NK-92 treated with Interleukin-12 subunit alpha and Interleukin-12 subunit beta, amount 100 ng/mL, for 24 hours (cell line): ENCODE results near the gene NGEF.
A peak's percentile ranks its signal among the peaks of the same experiment; 100 is the strongest.

ENCODE experiments used
- DNase-seq: peaks from one replicate; lab custom pipeline; 2025; lab: John Stamatoyannopoulos, UW

NGEF gene

DNA sequence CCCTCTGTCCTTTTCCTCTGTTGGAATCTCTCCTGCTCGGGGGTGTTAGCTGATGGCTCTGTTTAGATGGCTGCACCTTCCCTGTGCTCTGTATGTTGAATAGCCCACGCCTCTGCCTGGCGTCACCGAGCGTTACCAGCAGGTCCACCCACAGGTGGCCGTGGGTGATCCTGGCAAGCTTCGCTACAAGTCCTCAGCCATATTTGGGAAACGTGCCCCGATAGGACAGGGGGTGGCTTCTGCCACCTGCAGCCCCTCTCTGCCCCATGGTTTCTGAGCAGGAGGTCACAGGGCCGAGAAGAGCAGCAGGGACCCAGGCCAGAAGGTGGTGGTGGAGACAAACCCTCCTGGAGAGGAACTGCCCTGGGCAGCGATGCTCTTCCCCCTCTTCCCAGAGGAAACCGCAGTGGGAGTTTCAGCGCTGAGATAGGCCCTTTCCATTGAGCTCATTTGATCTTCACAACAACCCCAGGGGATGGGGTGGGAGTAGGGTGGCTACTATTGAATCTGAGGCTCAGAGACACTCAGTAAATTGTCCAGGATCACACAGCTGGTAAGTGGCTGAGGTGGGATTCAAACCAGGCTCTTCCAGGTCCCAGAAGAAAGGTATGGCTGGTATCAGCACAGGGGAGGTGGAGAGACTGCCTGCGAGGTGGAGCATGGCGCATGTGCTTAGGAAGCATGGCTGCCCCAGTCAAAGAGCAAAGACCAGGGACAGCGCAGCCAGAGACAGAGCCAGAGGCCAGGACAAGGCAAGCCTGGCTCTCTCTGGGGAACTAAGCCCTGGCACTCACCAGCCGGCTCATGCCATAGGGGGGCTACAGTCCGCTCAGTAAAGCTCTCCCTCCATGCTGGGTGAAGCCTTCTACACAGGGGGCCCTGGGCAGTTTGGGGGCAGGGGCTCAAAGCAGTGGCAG is 15.0 kb downstream of the NGEF start:
- no peak for DNase-seq

DNA sequence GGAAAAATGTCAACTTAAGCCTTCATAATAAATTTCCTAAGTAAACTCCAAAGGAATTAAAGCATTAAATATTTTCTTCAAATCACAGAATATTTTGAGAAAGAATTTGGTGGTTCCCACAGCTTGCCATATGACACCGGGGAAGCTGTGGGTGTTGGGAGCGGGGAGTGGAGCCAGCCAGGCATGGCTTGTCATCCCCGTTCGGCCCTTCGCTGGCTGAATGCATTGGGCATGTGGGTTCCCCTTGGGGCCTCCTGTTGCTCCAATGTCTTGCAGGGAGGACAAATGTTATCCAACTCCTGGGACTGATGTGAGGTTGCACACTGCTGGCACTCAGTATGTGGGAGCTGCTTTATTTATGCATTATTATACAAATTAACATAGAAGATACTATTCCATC is 18.6 kb downstream of the NGEF start:
- DNase-seq = no peak

DNA sequence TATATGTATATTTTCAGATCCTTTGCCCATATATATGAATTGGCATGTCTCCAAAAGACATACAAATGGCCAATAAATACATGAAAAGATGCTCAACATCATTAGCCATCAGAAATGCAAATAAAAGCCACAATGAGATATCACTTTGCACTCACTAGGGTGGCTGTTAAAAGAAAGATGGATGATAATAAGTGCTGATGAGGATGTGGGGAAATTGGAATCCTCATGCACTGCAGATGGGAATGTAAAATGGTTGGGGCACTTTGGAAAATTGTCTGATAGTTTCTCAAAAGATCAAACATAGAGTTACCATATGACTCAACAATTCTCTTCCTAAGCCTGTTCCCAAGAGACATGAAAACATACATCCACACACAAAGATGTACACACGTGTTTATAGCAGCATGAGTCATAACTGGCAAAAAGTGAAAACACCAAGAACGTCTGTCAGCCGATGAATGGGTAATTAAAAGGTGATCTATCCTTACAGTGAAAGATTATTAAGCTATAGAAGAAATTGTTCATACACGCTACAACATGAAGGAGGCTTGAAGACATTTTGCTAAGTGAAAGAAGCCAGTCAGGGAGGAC is 19.7 kb downstream of the NGEF start:
- no peak for DNase-seq

DNA sequence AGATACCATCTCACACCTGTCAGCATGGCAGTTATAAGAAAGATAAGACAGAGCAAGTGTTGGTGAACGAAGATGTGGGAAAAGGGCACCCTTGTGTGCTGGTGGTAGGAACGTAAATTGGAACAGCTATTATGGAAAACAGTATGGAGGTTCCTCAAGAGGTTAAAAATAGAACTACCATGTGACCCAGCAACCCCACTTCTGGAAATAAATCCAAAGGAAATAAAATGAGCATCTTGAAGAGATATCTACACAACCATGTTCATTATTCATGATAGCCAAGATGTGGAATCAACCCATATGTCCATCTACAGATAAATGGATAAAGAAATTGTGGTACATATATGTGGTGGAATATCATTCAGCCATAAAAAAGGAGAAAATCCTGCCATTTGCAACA is 26.9 kb downstream of the NGEF start:
- DNase-seq = no peak

DNA sequence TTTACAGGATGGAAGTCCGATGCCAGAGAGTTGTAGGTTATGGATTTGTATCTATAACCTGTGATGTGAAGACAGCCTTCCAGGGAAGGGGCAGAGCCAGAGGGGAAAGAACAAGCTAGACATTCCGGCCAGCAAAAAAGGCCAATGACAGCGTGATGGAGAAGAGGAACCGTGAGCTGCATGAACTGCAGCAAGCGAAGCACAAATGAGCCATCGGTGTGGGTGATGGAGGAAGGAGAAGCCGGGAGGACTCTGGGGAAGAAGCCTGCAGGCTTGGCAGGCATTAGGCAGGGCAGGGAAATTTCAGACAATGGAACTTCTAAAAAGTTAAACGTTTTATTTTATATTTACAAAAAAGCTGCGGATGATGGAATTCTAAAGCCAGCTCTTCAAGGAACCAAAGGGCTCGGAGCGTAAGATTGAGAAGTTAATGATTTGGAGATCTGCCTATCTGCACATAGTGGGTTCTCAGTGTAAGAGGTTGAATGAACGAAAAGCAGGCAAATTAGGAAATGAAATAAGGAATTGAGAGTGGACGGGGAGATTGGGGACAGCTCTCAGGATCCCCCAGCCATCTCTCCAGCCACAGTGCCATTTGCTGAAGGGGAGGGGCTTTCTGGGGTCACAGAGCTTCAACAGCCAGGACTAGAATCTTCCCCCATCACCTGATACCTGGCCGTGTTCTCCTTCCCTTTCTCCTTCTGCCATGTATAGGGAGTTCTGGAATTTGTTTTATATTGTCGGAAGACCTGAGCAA is 28.4 kb downstream of the NGEF start:
- DNase-seq = no peak

DNA sequence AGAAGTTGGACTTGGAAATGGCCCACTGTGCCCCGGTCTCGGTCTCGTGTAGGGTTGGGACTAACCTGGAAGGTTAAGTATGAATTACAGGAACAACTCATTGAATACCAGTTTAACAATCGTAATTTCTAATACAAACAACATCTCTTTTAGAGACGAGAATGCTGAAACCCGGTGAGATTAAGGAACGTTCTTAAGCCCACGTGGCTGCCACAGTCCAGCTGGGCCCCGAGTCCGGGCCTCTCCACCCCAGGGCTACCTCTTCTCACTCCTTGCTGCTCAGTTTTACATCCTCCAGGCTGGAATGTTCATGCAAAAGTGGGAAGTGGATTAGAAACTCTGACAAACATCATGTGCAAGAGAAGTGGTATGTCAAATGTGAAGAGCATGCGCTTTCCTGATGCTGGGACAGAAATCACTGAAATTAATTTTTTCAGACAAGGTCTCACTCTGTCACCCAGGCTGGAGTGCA is 29.4 kb downstream of the NGEF start:
- DNase-seq = no peak

DNA sequence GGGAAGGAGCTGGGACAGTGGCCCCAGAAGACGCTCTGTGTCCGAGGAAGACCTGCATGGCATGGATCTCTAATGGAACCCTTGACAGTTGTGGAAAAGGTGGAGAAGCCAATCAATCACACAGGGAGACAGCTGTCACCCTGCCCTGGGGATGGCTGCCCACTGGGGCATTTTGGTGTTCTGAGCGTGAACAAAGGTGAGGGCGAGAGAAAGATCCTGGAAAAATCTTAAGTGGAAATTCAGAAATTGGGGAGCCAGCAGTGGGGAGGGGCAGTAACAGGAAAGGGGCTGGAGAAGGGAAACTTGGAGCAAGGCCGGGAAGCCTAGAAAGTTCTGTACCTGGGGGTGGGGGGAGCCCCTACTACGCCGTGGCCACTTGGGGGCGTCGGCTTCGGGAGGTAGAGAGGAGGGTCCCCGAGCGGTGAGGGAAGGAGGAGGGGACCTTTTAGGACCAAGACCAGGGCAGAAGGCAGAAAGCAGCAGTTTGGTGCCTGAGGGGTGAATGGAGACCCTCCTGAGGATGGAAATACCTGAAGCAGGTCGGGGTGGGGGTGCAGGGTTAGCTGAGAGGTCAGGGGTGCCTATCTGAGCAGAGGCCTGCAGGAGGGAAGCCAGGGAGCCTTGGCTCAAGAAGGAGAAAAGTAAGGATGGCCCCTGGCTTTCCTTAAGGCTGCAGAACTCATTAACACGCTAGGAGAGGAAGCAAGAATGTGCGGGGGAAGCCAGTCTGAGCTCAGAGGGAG is 30.0 kb downstream of the NGEF start:
- DNase-seq = no peak

DNA sequence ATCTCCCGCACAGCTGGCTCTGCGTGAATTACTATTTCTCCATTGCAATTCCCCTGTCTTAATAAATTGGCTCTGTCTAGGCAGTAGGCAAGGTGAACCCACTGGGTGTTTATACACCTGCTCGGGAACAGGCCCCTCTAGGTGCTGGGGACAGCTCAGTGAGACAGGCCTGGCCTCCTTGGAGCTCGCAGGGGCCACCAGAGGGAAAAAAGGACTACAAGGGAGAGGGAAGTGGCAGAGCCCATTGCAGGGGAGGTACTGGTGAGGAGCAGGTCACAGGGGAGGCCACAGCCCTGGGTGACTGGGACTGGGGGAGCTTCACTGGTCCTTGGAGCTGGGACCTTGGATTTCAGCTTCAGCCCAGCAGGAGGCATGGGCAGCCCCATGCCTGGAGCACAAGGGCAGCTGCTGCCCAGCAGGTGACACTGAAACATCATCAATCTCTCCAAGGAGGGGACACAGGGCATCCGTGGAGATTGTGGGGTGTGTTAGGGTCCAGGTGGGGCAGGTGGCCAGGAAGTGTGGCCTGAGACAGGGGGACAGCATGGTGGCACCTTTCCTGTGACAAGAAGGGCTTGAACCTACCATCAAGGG is 31.2 kb downstream of the NGEF start:
- no peak for DNase-seq

DNA sequence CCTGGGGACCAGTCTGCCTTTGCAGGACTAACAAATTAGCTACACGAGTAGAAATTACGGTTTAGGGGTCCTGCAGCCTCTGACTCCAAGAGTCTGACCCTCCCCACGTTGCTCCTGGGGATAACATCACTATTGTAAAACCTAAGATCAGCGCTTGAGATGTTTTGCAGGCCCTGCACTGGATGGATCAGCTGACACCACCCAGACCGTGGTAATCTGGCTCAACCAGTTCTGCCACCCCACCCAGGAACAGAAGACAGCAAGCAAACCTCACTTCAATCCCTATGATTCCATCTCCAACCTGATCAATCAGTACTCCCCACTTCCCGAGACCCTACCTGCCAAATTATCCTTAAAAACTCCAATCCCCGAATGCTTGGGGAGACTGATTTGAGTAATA is 31.7 kb downstream of the NGEF start:
- no peak for DNase-seq

DNA sequence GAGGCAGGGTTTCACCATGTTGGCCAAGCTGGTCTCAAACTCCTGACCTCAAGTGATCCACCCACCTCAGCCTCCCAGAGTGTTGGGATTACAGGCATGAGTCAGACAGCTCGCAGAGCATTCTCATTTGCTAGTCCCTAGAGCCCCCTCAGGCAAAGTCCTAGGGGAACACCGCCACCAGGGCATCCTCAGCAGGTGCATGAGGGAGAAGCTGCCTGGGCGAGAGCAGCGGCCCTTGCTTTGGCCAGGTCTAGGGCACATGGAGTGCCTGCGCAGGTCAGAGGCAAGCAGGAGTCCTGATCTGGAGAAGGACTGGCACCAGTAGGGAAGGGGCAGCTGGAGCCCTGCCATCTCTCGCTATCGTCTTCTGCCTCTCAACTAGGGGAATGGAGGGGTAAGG is 32.4 kb downstream of the NGEF start:
- no peak for DNase-seq

DNA sequence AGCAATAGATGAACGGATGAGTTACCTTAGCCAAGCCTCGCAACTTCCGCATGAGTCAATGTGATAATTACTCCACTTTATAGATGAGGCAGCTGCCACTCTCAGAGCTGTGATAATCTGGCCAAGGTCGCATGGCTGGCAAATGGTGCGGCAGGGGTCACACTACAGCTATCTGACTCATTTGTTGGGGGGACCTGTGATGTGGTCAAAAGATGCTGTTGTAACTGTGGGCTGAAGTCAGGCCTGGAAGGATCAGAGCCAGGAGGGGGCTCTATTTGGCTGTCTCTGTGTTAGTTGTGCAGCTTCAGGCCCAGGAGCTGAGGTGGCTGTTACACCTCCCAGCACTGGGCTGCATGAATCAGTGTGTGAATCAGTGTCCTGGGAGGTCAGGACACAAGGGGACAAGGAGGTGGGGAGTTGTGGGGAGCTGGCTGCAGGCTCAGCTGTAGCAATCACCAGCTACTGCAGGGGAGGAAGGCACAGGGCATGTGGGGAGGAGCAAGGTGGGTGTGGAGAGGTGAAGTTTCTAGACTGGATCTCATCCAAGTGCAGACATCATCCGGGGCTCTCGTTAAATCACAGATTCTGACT is 33.1 kb downstream of the NGEF start:
- peak; percentile 13 for DNase-seq

DNA sequence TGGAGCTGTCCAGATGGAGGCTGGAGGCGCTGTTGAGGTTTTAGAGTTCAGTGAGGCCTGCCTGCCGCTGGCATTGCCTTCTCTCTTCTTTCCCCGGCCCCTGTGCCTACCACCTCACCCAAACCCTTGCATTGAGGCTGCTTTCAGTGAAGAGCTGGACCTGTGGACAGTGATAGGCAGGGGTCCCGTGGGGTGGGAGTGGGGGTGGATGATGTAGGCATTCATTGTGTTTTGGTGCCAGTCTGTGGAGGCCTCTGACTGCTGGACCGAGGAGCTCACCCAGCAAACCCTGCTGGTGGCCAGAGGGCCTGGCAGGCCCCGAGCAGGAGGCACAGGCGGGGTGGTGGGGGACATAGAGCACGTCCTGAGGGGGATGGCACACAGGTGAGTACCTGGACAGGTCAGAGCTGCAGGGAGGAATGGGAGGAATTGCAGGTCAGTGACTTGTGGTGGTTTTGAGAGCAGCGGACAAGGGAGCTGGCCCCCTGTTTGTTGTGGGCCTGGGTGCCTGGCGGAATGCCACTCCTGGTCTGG is 35.6 kb downstream of the NGEF start:
- DNase-seq = no peak

DNA sequence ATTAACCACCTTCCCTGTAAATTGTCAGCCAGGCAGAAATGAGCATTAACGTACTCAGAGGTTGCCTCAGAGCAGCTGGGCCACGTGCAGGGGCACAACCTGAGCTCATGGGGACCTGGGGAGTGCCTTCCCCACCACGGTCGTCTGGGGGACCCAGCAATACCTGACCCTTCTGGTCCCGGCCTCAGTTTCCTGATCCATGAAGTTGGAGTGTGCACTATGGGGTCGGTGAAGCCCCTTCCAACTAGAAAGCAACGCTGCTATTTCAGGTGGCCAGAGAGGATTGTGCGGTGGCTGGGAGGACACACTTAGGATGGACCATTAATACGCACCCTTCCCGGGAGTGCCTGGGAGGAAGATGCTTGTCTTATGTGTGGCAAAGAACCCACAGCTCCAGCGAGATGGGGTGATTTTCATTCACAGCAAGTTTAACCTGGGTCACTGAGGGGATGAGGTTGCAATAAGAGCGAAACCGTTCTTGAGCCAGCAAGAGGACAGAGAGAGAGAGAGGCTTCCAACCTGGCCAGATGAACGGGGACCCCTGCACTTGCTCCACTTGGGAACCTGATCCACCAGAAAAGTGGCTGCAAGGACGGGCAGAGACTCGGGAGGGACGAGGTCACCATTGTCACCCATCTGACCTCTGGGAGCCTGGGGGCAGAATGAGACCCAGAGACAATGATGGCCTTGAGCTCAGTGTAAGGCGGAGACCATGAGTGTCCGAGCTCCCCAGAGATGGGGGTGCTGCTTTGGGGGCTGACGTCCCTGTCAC is 36.2 kb downstream of the NGEF start:
- no peak for DNase-seq

DNA sequence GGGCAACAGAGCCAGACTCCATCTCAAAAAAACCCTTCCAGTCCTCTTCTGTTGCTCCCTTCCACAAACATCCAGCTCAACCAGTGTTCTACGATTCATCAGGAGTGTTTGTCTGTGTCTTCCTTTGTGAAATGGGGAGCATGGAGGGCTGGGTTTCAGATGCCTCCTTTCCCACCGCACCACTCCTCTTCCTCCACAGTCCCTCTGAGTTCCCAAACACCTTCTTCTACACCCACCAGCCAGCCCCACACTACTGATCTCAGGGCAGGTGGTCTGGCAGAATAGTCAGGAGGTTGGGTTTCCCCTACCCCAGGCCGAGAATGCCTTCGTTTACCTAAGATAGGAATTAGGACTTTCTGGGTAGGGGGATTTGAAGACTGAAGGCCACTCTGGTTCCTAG is 36.9 kb downstream of the NGEF start:
- DNase-seq = no peak

DNA sequence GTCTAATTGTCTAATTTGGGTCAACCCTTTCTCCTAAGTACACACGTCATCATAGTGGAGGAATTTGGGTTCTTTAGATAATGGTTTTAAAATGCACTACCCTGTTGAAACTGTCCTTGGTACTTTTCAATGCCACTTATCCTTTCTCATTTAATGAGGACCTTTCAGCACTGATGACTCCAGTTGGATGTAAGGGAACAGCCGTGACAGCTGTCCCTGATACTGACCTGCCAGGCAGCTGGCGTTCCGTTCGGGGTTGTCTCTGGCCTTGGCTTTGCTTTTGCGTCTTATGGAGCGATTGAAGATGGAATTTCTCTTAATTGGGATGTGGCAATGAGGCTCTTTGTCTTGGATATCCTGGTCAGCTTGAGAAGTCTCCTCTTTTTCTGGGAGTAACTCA is 38.7 kb downstream of the NGEF start:
- DNase-seq = no peak

DNA sequence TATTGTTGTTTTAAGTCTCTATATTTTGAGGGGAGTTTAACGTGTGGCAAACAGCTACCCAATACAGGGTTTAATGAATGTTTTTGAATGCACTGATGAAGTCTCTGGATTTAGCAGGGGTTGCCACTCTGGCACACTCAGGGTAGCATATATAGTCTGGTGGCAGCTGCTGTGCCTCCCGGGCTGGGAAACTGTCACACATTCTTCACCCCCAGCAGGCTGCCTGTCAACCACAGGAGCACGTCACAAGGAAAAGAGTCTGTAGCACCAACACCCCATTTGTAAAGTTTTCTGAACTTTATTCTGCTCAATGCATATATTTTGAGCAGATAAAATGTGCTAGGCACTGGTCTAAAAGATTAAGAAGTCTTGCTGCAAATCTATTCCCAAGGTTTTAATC is 39.3 kb downstream of the NGEF start:
- no peak for DNase-seq

DNA sequence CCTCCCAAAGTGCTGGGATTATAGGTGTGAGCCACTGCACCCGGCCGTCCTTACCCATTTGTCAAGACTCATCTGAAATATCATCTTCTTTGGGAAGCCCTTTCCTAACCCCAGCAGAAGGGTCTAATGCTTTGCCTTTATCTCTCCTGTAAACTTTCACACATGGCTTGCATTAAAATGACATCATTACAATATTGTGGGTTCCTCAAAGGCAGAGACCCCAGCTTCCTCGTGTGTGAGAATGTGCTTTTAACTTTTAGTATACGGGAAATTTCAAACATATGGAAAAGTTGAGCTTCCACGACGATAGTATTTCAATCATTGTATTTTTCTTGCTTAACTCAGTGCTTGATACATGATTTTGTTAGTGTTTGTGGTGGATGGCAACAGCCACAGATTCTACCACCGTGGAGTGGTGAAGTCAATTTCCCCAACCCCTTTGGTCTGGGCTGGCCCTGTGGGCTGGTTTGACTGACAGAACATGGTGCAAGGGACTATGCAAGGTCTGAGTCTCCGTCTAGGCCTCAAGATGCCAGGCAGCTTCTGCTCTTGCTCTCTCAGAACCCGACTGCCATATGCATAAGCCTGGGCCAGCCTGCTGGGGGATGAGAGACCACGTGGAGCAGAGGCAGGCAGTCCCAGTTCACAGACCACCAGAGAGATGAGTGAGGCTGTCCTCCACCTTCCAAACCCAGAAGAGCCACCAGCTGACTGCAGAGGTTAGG is 39.9 kb downstream of the NGEF start:
- DNase-seq = no peak

DNA sequence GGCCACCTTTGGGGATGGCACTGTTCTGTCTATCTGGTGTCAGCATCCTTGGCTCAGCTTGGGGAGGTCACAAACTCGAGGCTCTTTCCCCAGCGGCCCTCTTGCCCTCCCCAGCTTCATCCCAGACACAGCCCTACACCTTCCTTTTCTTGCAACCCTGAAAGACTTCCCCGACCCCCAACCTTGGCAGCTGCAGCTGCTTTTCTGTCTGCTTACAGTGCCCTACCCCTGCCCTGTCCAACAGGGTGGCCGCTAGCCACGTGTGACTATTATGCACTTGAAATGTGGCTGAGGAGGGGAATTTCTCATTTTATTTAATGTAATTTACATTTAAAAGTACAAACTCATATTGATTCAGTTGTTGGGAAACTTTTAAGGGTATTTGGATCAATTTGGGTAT is 41.3 kb downstream of the NGEF start:
- DNase-seq = no peak

DNA sequence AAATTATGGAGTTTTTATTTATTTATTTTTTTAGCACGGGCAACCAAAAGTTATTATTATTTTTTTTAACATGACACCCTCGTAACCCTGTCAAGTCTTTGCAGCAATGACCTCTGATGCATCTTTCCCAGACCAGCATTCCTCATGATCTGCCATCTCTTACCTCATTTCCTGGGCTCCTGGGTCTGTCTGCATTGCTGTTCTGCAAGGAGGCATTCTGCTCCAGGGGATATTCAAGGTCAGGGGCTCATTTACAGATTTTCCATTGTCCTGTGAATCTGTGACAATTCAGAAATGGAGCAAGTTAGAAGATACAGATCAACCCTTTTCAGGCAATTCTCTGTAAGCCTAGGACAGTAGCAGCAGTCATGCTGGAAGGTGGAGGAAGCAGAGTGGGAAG is 43.0 kb downstream of the NGEF start:
- no peak for DNase-seq

DNA sequence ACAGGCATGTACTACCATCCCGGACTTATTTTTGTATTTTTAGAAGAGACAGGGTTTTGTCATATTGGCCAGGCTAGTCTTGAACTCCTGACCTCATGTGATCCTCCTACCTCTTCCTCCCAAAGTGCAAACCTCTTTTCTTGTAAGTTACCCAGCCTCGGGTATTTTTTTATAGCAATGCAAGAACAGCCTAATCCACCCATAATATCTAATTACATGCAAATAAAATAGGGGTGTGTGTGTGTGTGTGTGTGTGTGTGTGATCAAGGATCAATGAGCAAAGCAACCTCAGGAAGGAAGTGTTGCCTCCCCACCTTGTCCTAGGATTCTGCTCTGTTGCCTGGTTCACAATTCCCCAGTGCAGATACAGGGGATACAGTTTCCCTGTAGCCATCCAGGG is 45.6 kb downstream of the NGEF start:
- no peak for DNase-seq
